Measurements from ENCODE around the gene FBXO24.
A peak's percentile ranks its signal among the peaks of the same experiment; 100 is the strongest.
"Not testable (repeated sequence)": the region's sequence is repeated elsewhere in the genome, so short reads cannot be mapped to it uniquely, and the experiment has no call there.

The FBXO24 gene

GRCh38 chr7:100559127-100559526 is 27.0 kb upstream of the FBXO24 start:
- no peak for DNase-seq (ENCODE audit: low read depth in 2 of 2, low spot score in 1 of 2)

GRCh38 chr7:100561491-100562194 is 24.5 kb upstream of the FBXO24 start:
- DNase-seq (ENCODE audit: low read depth in 2 of 2, low spot score in 1 of 2) = no peak

GRCh38 chr7:100562195-100563099 is 23.7 kb upstream of the FBXO24 start:
- DNase-seq (ENCODE audit: low read depth in 2 of 2, low spot score in 1 of 2) = no peak

GRCh38 chr7:100563100-100563564 is 23.0 kb upstream of the FBXO24 start:
- no peak for DNase-seq (ENCODE audit: low read depth in 2 of 2, low spot score in 1 of 2)

- DNase-seq (ENCODE audit: low read depth in 2 of 2, low spot score in 1 of 2) = peak; percentile 73 to 80
Observed at GRCh38 chr7:100563809-100564400, 22.2 kb upstream of the FBXO24 start.

GRCh38 chr7:100564405-100564804 is 21.7 kb upstream of the FBXO24 start:
- DNase-seq (ENCODE audit: low read depth in 2 of 2, low spot score in 1 of 2) = not testable (repeated sequence)

GRCh38 chr7:100565133-100565571 is 21.0 kb upstream of the FBXO24 start:
- DNase-seq (ENCODE audit: low read depth in 2 of 2, low spot score in 1 of 2) = no peak

GRCh38 chr7:100566018-100566531 is 20.1 kb upstream of the FBXO24 start:
- DNase-seq (ENCODE audit: low read depth in 2 of 2, low spot score in 1 of 2) = no peak

- no peak for DNase-seq (ENCODE audit: low read depth in 2 of 2, low spot score in 1 of 2)
Observed at GRCh38 chr7:100567031-100567730, 18.9 kb upstream of the FBXO24 start.

- DNase-seq (ENCODE audit: low read depth in 2 of 2, low spot score in 1 of 2) = no peak
Observed at GRCh38 chr7:100567751-100568175, 18.4 kb upstream of the FBXO24 start.

GRCh38 chr7:100568176-100568895 is 17.8 kb upstream of the FBXO24 start:
- DNase-seq (ENCODE audit: low read depth in 2 of 2, low spot score in 1 of 2) = no peak

GRCh38 chr7:100568896-100569844 is 17.0 kb upstream of the FBXO24 start:
- no peak for DNase-seq (ENCODE audit: low read depth in 2 of 2, low spot score in 1 of 2)

GRCh38 chr7:100570954-100571828 is 14.9 kb upstream of the FBXO24 start:
- no peak for DNase-seq (ENCODE audit: low read depth in 2 of 2, low spot score in 1 of 2)

GRCh38 chr7:100571829-100572116 is 14.4 kb upstream of the FBXO24 start:
- no peak for DNase-seq (ENCODE audit: low read depth in 2 of 2, low spot score in 1 of 2)

- DNase-seq (ENCODE audit: low read depth in 2 of 2, low spot score in 1 of 2) = no peak
Observed at GRCh38 chr7:100572281-100572948, 13.7 kb upstream of the FBXO24 start.

- no peak for DNase-seq (ENCODE audit: low read depth in 2 of 2, low spot score in 1 of 2)
Observed at GRCh38 chr7:100572949-100573675, 13.0 kb upstream of the FBXO24 start.
